GM19025 (cell line): ENCODE results near the gene OMA1.
"Not testable (repeated sequence)": the region's sequence is repeated elsewhere in the genome, so short reads cannot be mapped to it uniquely, and the experiment has no call there.

Experiments used
- ATAC-seq: cut with Tn5 transposase; IDR thresholded peaks from one replicate; pipeline ENCODE4 v1.9.1; 2021; ENCODE audit warnings: mild to moderate bottlenecking, low read depth, moderate library complexity; ENCODE audit not compliant: unreplicated experiment

The OMA1 gene

DNA sequence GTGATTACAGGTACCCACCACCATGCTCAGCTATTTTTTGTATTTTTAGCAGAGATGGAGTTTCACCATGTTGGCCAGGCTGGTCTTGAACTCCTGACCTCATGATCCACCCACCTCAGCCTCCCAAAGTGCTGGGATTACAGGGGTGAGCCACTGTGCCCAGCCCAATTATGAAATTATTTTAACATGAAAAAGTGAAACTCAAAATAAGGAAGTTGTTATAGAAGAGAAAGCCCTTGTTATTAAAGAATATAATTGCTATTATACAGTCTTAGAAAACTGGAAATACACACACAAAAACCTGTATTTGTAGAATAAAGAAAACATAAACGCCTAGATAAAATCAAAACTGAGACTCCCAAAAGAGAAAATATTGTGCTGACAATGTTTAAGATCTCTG is 14.7 kb downstream of the OMA1 start:
- not testable (repeated sequence) for ATAC-seq

DNA sequence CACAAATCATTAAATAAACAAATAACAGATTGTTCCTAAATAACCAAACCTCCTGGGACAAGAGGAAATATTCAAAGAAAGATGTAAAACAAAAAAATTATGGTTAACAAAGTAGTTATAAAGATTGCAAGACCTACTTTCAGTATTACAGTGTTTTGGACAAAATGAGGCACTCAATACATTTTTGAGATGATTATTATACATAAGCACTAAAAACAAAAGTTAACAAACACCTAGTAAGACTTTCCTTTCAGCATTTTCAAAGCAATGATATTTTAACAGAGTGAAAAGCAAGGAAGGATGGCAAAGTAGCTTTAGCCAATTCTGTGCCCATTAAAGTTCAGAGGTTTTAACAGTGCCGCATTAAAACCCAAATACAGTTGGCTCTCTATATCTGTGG is 17.2 kb downstream of the OMA1 start:
- no peak for ATAC-seq

DNA sequence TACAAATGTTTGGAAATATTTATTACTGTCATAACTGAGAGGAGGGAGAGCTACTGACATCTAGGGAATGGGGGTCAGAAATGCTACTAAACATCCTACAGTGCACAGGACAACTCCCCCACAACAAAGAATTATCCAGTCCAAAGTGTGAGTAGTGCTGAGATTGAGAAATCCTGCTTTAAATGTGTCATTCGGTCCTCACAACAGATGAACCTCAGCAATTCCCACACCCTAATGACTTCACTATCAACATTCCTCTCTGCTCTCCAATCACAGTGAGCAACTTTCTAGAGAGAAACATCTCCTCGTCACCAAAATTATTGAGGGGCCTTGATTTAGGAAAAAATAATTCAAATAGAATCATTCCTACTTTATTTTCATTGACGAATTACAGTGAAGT is 18.0 kb downstream of the OMA1 start:
- ATAC-seq = no peak

GRCh38 chr1:58524353-58524945 is 22.1 kb downstream of the OMA1 start:
- no peak for ATAC-seq

DNA sequence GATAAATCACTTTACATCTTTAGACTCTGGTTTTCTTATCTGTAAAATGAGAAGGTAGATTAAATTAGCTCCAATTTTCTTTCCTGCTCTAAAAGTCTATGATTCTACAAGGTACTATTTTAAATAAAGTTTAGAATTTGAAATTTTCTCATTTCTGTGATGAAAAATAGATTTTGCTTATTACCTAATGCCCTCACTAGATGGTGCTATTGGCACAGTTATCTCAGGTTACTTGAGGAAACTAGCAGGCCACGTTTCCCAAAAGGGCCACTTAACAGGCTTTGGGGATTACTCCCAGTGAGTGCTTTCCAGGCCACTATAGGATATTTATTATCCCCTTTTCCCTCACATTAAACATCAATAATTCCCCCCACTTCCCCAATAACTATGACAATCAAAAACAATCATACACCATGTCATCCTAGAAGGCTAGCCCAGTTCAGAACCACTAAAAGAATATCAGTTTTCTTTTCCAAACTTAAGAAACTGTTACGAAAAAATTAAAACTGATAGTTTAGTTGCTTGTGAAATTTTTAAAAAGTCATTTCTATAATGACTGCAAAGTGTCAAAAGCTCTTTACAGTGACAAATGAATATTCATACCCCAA is 30.6 kb downstream of the OMA1 start:
- ATAC-seq = peak; percentile 49

- ATAC-seq = no peak
Observed at GRCh38 chr1:58513956-58514355, 32.6 kb downstream of the OMA1 start.

- no peak for ATAC-seq
Observed at GRCh38 chr1:58508629-58509028, 37.9 kb downstream of the OMA1 start.

- ATAC-seq = no peak
Observed at GRCh38 chr1:58505286-58505685, 41.2 kb downstream of the OMA1 start.

- ATAC-seq = no peak
Observed at GRCh38 chr1:58502519-58502918, 44.0 kb downstream of the OMA1 start.

- ATAC-seq = no peak
Observed at GRCh38 chr1:58500043-58500442, 46.5 kb downstream of the OMA1 start.

DNA sequence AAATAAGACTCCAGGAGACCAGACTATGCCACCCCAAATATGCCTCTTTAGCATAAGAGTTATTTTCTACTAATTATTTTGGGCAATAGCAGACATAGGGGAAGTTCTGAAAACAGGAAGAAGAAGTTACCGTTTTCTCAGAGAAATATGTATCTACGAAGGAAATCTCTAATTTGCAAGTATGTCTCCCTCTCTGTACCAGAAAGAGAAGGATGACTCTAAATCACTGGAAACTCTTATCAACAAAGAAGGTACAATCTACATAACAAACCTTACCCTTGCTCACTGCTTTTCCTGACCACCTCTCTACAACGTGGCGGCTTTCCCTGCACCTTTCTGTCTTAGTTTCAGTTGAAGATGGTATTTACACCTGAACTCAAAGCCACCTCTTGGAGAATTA is 49.0 kb downstream of the OMA1 start:
- no peak for ATAC-seq

- ATAC-seq = no peak
Observed at GRCh38 chr1:58496042-58496441, 50.5 kb downstream of the OMA1 start.

DNA sequence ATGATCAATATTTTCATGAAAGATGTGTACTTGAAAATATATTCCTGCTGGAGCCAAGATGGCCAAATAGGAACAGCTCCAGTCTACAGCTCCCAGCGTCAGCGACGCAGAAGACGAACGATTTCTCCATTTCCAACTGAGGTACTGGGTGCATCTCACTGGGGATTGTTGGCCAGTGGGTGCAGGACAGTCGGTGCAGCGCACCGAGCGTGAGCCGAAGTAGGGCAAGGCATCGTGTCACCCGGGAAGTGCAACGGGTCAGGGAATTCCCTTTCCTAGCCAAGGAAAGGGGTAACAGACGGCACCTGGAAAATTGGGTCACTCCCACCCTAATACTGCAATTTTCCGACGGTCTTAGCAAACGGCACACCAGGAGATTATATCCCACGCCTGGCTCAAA is 57.6 kb downstream of the OMA1 start:
- not testable (repeated sequence) for ATAC-seq

DNA sequence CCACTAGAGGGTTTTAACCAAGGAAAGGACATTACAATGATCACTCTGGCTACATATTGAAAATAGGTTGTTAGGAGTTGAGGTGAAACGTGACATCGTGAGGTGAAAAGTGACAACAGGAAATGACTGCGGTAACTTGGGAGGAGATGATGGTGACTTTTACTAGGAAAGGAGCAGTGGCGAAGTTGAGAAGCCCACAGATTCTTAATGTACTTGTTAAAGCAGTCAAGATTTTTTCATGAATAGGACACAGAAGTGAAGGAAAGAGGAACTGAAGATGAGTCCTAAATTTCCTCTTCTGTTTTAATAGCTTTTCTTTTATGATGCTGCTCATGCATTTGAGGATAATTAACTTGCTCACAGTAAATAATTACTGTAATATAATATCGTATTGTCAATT is 59.5 kb downstream of the OMA1 start:
- no peak for ATAC-seq

GRCh38 chr1:58481962-58482361 is 64.6 kb downstream of the OMA1 start:
- no peak for ATAC-seq

- no peak for ATAC-seq
Observed at GRCh38 chr1:58480191-58480590, 66.3 kb downstream of the OMA1 start.

DNA sequence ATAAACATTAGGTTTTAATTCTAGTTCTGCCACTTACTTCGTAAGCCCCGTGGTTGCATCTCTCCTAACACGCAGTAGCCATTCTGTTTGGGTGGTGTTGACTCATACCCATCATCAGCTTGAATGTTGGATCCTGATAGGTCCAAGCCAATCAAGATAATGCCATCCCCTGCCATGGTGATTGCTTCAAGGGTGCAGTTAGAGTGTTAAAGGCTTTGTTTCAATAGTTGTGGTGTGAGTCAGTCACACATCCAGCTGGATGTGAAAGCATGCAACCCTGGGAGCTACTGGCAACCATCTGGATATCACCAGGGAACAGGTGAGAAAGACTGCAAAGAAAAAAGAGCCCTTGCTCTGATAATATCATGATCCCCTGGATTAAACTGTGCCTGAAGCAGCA is 69.1 kb downstream of the OMA1 start:
- no peak for ATAC-seq

- no peak for ATAC-seq
Observed at GRCh38 chr1:58476179-58476578, 70.3 kb downstream of the OMA1 start.

DNA sequence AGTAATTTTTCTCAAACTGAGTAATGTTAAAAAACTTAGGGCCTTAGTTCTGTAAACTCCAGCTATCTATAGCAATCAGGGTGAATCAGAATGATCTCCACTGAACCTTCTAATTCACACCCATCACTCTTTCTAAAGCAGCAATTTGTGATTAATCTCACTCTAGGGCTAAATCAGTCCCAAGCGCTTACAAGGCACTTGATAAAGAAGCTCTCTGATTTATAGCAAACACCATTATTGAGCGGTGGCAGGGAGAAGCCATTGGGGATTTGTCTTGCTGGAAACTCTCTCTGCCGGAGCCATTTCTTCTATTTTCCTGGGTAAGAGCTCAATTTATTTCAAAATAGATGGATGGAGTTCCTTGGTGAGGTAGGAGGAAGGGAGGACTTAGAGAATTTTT is 77.0 kb downstream of the OMA1 start:
- ATAC-seq = no peak

DNA sequence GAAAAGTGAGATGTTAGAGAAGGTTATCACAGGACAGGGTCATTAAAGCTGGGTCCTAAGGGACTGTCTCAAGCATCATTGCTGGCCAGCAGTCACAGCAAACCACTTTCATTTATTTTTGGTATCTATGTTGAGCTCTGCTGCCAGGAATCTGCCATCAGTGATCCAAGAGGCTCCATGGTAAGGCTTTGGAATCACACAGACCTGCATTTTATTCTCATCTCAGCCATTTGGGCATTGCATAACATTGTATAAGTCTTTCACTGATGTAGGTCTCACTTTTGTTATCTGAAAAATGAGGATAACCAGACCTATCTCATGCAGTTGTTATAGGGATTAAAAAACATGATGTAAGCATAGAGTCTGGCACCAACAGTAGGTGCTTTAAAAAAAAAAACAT is 77.5 kb downstream of the OMA1 start:
- no peak for ATAC-seq

DNA sequence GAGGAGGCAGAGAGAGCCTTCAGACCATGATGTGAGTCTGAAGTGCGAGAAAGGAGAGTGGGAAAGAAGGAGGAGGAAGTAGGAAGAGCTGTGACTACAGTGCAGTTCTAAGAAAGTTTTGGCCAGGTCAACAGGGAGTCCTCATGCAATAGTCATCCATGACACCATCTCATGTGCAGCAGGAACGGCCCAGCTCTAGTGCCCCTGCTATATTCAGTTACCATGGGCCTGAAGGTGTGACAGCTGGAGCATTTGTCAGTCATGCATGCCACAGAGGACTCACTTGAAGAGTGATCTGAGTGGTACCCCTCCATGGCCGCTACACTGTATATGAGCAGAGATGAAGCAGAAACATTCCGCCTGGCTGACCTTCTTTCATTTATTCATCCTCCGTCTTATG is 77.9 kb downstream of the OMA1 start:
- no peak for ATAC-seq

DNA sequence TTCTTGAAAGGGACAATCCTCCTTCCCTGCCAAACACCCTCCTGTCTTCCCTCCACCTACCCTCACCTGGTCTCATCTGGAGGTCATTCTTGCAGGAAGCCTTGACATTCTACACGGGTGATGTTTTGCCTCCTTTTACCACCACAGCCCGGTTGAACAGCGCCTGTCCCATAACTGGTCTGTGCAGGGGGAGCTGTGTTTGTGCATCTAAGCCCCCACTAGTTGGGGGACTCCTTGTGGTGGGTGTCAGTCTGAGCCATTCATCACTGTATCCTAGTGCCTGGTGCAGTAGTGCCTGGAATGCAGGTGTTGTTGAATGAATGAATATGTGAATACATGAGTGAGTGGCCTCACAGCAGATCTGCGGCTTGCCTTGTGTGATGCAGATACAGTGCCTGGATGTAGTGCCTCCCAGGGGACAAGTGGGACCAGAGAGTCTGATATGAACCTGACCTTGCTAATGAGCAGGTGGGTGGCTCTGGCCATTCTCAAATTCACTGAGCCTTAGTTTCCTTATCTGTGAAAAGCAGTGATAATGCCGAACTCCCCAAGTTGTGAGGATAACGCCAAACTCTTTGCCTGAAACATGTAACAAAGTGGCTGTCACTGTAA is 79.8 kb downstream of the OMA1 start:
- no peak for ATAC-seq
